Bronchus fibroblast of lung (primary cell): ENCODE data around the gene GIGYF2. TPM values are rescaled to one million over a fixed set of nuclear protein-coding genes. Genes with fewer than 3 reads are reported as not detected.

Experiments
- total RNA-seq: library from RNA; depleted of rRNA; stranded (reverse); fragments of >200 nt; gene quantifications from 2 replicates; pipeline ENCODE4 v1.2.3, GENCODE V29; 2015

Gene GIGYF2, protein sequence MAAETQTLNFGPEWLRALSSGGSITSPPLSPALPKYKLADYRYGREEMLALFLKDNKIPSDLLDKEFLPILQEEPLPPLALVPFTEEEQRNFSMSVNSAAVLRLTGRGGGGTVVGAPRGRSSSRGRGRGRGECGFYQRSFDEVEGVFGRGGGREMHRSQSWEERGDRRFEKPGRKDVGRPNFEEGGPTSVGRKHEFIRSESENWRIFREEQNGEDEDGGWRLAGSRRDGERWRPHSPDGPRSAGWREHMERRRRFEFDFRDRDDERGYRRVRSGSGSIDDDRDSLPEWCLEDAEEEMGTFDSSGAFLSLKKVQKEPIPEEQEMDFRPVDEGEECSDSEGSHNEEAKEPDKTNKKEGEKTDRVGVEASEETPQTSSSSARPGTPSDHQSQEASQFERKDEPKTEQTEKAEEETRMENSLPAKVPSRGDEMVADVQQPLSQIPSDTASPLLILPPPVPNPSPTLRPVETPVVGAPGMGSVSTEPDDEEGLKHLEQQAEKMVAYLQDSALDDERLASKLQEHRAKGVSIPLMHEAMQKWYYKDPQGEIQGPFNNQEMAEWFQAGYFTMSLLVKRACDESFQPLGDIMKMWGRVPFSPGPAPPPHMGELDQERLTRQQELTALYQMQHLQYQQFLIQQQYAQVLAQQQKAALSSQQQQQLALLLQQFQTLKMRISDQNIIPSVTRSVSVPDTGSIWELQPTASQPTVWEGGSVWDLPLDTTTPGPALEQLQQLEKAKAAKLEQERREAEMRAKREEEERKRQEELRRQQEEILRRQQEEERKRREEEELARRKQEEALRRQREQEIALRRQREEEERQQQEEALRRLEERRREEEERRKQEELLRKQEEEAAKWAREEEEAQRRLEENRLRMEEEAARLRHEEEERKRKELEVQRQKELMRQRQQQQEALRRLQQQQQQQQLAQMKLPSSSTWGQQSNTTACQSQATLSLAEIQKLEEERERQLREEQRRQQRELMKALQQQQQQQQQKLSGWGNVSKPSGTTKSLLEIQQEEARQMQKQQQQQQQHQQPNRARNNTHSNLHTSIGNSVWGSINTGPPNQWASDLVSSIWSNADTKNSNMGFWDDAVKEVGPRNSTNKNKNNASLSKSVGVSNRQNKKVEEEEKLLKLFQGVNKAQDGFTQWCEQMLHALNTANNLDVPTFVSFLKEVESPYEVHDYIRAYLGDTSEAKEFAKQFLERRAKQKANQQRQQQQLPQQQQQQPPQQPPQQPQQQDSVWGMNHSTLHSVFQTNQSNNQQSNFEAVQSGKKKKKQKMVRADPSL (N-terminal part only)
- 21.3 and 26.9 TPM in 2 replicates for total RNA-seq

GRCh38 chr2:232697059-232697806 lies at the start of gene GIGYF2:
Gene GIGYF2 (plus strand): TSS chr2:232697331. CDS start chr2:232735198, 37,867 bp downstream.

GRCh38 chr2:232776435-232776834 lies 79.3 kb downstream of the GIGYF2 start, which contains the start of gene KCNJ13:
Gene KCNJ13 (minus strand): TSS chr2:232776565. CDS start chr2:232771362, 5,203 bp downstream.

GRCh38 chr2:232870018-232870765 lies 173.1 kb downstream of the GIGYF2 start, which contains the start of gene SNORC:
Gene SNORC (plus strand): TSS chr2:232870264. CDS start chr2:232870342, 78 bp downstream.

Other genes starting within 250 kb of the GIGYF2 start
- gene ALPI, start 241.2 kb upstream of the GIGYF2 start, total RNA-seq = not detected in 2 replicates
- gene ECEL1, start 209.5 kb upstream of the GIGYF2 start, total RNA-seq = not detected in 2 replicates
- not detected in 2 replicates for gene PRSS56, start 176.9 kb upstream of the GIGYF2 start, total RNA-seq
- gene CHRND, start 171.2 kb upstream of the GIGYF2 start, total RNA-seq = not detected in 2 replicates
- gene CHRNG, start 157.6 kb upstream of the GIGYF2 start, total RNA-seq = not detected in 2 replicates
- 2.1 and 3.2 TPM in 2 replicates for gene TIGD1, start 146.8 kb upstream of the GIGYF2 start, total RNA-seq
- gene EIF4E2, start 146.6 kb upstream of the GIGYF2 start, total RNA-seq = 84.4 and 85.9 TPM in 2 replicates
- 0.45 TPM in 1 of 2 replicates, not detected in the other for gene EFHD1, start 63.7 kb upstream of the GIGYF2 start, total RNA-seq
- not detected in 2 replicates for gene KCNJ13, start 79.2 kb downstream of the GIGYF2 start, total RNA-seq
- 1.5 and 9.9 TPM in 2 replicates for gene SNORC, start 172.9 kb downstream of the GIGYF2 start, total RNA-seq